Measurements from ENCODE around the gene ZNF440. TPM values are rescaled to one million over a fixed set of nuclear protein-coding genes. Genes with fewer than 3 reads are reported as not detected.

Gene ZNF440
- total RNA-seq, 1 donor from 2014 or later, result 9.8 TPM

Other genes starting within 250 kb of the ZNF440 start
- 2.5 TPM for gene ACP5, start 236.6 kb upstream of the ZNF440 start, total RNA-seq
- 21.1 TPM for gene ZNF627, start 216.8 kb upstream of the ZNF440 start, total RNA-seq
- 8.5 TPM for gene ZNF823, start 75.3 kb upstream of the ZNF440 start, total RNA-seq
- gene ZNF441, start 47.3 kb upstream of the ZNF440 start, total RNA-seq, result 16.2 TPM
- gene ZNF491, start 15.8 kb upstream of the ZNF440 start, total RNA-seq, result 4.4 TPM
- gene ZNF439, start 34.5 kb downstream of the ZNF440 start, total RNA-seq, result 8.1 TPM
- 9.8 TPM for gene ZNF69, start 73.5 kb downstream of the ZNF440 start, total RNA-seq
- 14.2 TPM for gene ZNF700, start 110.8 kb downstream of the ZNF440 start, total RNA-seq
- 4.4 TPM for gene ZNF763, start 150.8 kb downstream of the ZNF440 start, total RNA-seq
- 11.9 TPM for gene ZNF433, start 221.4 kb downstream of the ZNF440 start, total RNA-seq
- gene ZNF878, start 238.7 kb downstream of the ZNF440 start, total RNA-seq, result not detected